ENCODE results near the gene NUDT3. TPM values are rescaled to one million over a fixed set of nuclear protein-coding genes. Genes with fewer than 3 reads are reported as not detected.

NUDT3 gene
- total RNA-seq, 4 donors from 2014 or later = 17.3 to 28.1 (median 20.6) TPM

DNA sequence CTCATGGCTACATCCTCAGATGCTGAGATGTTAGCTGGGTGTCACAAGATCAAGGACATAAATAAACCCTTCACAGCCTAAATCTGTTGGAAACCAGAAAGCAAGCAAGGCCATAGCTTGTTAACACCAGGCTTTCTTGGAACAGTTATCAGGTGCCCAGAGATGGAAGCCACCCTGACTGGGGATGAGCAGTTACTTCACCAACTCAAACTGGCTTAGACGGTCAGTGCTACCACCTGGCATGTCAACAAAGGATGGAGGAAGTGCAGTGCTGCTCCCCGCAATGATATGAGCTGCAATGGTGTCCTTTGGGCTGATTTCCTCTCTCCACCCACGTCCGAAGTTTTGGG lies 114.7 kb downstream of the NUDT3 start:
- H3K27ac ChIP-seq = no peak overlapping the region
- TF ChIP-seq CTCF (IDR thresholded peaks at IDR 0.05) (no peak), POLR2A (IDR thresholded peaks at IDR 0.05) (no peak)
- no peak overlapping the region for H3K4me3 ChIP-seq
- H3K36me3 ChIP-seq = peaks cover 0 to 7% (median 0%) of the 10 kb centered on the region in 3 donors
- DNase-seq = no peak
- H3K27me3 ChIP-seq = no peaks in the 10 kb centered on the region
- no peaks in the 10 kb centered on the region for H3K4me1 ChIP-seq
- no peaks in the 10 kb centered on the region for H3K9me3 ChIP-seq

GRCh38 chr6:34276881-34277762 lies 115.3 kb downstream of the NUDT3 start:
- Histone ChIP-seq H3K27me3 (no peaks in the 10 kb centered on the region), H3K4me3 (no peak overlapping the region), H3K36me3 (peaks cover 0 to 7% (median 0%) of the 10 kb centered on the region in 3 donors), H3K4me1 (no peaks in the 10 kb centered on the region), H3K9me3 (no peaks in the 10 kb centered on the region), H3K27ac (no peak overlapping the region)
- TF ChIP-seq CTCF (IDR thresholded peaks at IDR 0.05) (no peak), POLR2A (IDR thresholded peaks at IDR 0.05) (no peak)
- DNase-seq = no peak

DNA sequence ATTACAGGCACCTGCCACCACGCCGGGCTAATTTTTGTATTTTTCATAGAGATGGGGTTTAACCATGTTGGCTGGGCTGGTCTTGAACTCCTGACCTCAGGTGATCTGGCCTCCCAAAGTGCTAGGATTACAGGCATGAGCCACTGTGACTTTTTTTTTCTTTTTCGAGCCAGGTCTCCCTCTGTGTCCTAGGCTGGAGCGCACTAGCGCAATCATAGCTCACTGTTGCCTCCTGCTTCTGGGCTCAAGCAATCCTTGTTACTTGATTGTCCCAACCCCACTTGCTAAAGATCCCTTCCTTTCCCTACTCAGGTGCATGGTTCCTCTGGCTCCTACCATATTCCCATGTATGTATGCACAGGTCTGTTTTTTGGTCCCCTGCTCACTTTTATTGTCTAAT lies 116.3 kb downstream of the NUDT3 start:
- H3K27me3 ChIP-seq = no peaks in the 10 kb centered on the region
- no peak overlapping the region for H3K27ac ChIP-seq
- no peak overlapping the region for H3K4me3 ChIP-seq
- peaks cover 0 to 7% (median 0%) of the 10 kb centered on the region in 3 donors for H3K36me3 ChIP-seq
- H3K9me3 ChIP-seq = no peaks in the 10 kb centered on the region
- H3K4me1 ChIP-seq = no peaks in the 10 kb centered on the region
- TF ChIP-seq CTCF (IDR thresholded peaks at IDR 0.05) (no peak), POLR2A (IDR thresholded peaks at IDR 0.05) (no peak)
- DNase-seq = no peak

DNA sequence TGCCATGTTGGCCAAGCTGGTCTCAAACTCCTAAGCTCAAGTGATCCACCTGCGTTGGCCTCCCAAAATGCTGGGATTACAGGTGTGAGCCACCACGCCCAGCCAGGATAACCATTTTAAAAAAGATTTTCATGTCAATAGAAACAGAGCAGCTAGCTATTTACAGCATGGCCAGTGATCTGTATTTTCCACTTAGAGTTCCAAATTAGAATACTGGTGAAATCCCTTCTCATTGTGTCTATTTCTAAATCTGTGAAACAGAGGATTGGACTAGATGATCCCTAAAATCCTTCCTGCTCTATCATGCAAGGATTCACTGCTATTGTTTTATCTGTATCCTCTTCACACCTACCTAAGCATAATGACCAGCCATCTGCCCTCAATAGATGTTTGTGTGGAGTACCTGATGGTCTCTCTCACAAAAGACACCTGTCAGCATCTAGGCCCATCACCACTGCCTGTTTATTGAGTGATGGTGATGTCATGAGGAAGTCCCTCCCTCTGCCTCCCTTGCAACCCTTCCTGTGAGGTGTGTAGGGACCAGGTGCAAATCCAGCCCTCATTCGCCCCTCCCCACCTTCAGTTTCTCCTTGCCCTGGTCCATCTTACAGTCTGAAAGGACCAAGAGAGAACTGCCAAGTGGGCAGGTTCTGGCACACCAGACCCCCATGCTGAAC lies 117.2 kb downstream of the NUDT3 start:
- H3K27ac ChIP-seq = no peak overlapping the region
- H3K27me3 ChIP-seq = no peaks in the 10 kb centered on the region
- H3K36me3 ChIP-seq = peaks cover 0 to 7% (median 0%) of the 10 kb centered on the region in 3 donors
- no peaks in the 10 kb centered on the region for H3K9me3 ChIP-seq
- no peak for TF ChIP-seq POLR2A (IDR thresholded peaks at IDR 0.05)
- no peak for TF ChIP-seq CTCF (IDR thresholded peaks at IDR 0.05)
- DNase-seq = no peak
- no peaks in the 10 kb centered on the region for H3K4me1 ChIP-seq
- no peak overlapping the region for H3K4me3 ChIP-seq

- no peak for DNase-seq
- Histone ChIP-seq H3K36me3 (no peaks in the 10 kb centered on the region), H3K4me1 (no peaks in the 10 kb centered on the region), H3K27me3 (no peaks in the 10 kb centered on the region), H3K9me3 (no peaks in the 10 kb centered on the region), H3K27ac (no peak overlapping the region), H3K4me3 (no peak overlapping the region)
- TF ChIP-seq CTCF (IDR thresholded peaks at IDR 0.05) (no peak), POLR2A (IDR thresholded peaks at IDR 0.05) (no peak)
Observed at GRCh38 chr6:34274129-34274528, 118.3 kb downstream of the NUDT3 start.
